B cell (primary cell): ENCODE measurements around the gene LIPF. TPM values are rescaled to one million over a fixed set of nuclear protein-coding genes. Genes with fewer than 3 reads are reported as not detected.
"Not testable (repeated sequence)": the region's sequence is repeated elsewhere in the genome, so short reads cannot be mapped to it uniquely, and the experiment has no call there.

ENCODE experiments used
- ATAC-seq: fragments of 200-7000 bp; cut with Tn5 transposase; one replicate; pipeline ENCODE4 v1.10.0; 2021; ENCODE audit warnings: low read depth, mild to moderate bottlenecking, moderate number of reproducible peaks, moderate library complexity
- CTCF ChIA-PET: fragments of 350-600 bp; sonication (Branson Sonifier 250); formaldehyde crosslinking; loops from one replicate; lab custom pipeline; 2021; ENCODE audit warnings: antibody characterized with exemption, inconsistent platforms; lab: Charles Lee
- POLR2A ChIA-PET: fragments of 350-600 bp; sonication (Branson Sonifier 250); formaldehyde crosslinking; loops from one replicate; lab custom pipeline; 2021; ENCODE audit warnings: antibody characterized with exemption; lab: Charles Lee
- DNase-seq: peaks from one replicate; pipeline ENCODE4 v3.0.0; 2013
- H2AFZ ChIP-seq: 2 replicates; pipeline ENCODE4 v1.6.1; 2012; ENCODE audit warnings: mild to moderate bottlenecking, low read depth, low read length; ENCODE audit not compliant: insufficient read depth, poor library complexity, severe bottlenecking
- H3K27ac ChIP-seq, 2 donors: 1 replicate in 1 of 2; 2 replicates in 1 of 2; pipeline ENCODE4 v1.5.1; 2012 to 2013; ENCODE audit warnings: low read length in 2 of 2, mild to moderate bottlenecking in 2 of 2, moderate library complexity in 1 of 2
- H3K27me3 ChIP-seq, 4 experiments: fragments of 200-600 bp in 1 of 4; sonication (generic) in 1 of 4; replicated peaks in 1 of 4; 1 replicate in 2 of 4; 2 replicates in 2 of 4; pipeline versions ENCODE4 v1.6.1 to v1.7.0; 2013 to 2016; ENCODE audit warnings: low read length in 3 of 4, mild to moderate bottlenecking in 2 of 4, mixed read lengths in 1 of 4, moderate library complexity in 1 of 4; ENCODE audit not compliant: insufficient read depth in 4 of 4, control insufficient read depth in 3 of 4; ENCODE audit errors: control extremely low read depth in 1 of 4
- H3K36me3 ChIP-seq, 2 experiments: replicated peaks in 1 of 2; 1 replicate in 1 of 2; 2 replicates in 1 of 2; pipeline versions ENCODE4 v1.6.1 to v1.7.1; 2013; ENCODE audit warnings: low read length in 1 of 2; ENCODE audit not compliant: insufficient read depth in 2 of 2, control insufficient read depth in 1 of 2; ENCODE audit errors: control extremely low read depth in 1 of 2, extremely low read depth in 1 of 2
- H3K4me1 ChIP-seq, 2 donors: fragments of 200-600 bp in 1 of 2; sonication (generic) in 1 of 2; 1 replicate in 1 of 2; 2 replicates in 1 of 2; pipeline versions ENCODE4 v1.5.1 to v1.6.1; 2013 to 2017; ENCODE audit warnings: low read length in 2 of 2; ENCODE audit not compliant: control insufficient read depth in 2 of 2, insufficient read depth in 2 of 2
- H3K4me2 ChIP-seq: replicated peaks from 2 replicates; pipeline ENCODE3; 2012; ENCODE audit warnings: mild to moderate bottlenecking, low read depth, low read length; ENCODE audit not compliant: poor library complexity, severe bottlenecking
- H3K4me3 ChIP-seq, 5 experiments: fragments of 200-600 bp in 1 of 5; sonication (generic) in 1 of 5; 1 replicate in 3 of 5; 2 replicates in 2 of 5; pipeline versions ENCODE4 v1.5.1 to v1.7.0; 2011 to 2016; ENCODE audit warnings: low read length in 4 of 5, mild to moderate bottlenecking in 4 of 5, low read depth in 2 of 5, control low read depth in 1 of 5, moderate library complexity in 1 of 5; ENCODE audit not compliant: insufficient read depth in 1 of 5; ENCODE audit errors: control extremely low read depth in 1 of 5, extremely low read depth in 1 of 5
- H3K79me2 ChIP-seq: fragments of 200-600 bp; sonication (generic); one replicate; pipeline ENCODE4 v1.6.0; 2016; ENCODE audit warnings: low read length; ENCODE audit not compliant: control insufficient read depth, insufficient read depth
- H3K9ac ChIP-seq: fragments of 200-600 bp; sonication (generic); 2 replicates; pipeline ENCODE4 v1.6.1; 2017; ENCODE audit warnings: mild to moderate bottlenecking, low read length, moderate library complexity
- H3K9me3 ChIP-seq, 3 donors: one replicate each; pipeline versions ENCODE4 v1.6.1 to v1.7.1; 2013; ENCODE audit warnings: low read length in 2 of 3; ENCODE audit not compliant: control insufficient read depth in 2 of 3, insufficient read depth in 1 of 3; ENCODE audit errors: control extremely low read depth in 1 of 3
- H4K20me1 ChIP-seq: 2 replicates; pipeline ENCODE4 v1.6.0; 2012; ENCODE audit warnings: mild to moderate bottlenecking, low read length; ENCODE audit not compliant: insufficient read depth, control insufficient read depth, poor library complexity, severe bottlenecking
- H3K27ac Mint-ChIP-seq: one replicate; pipeline ENCODE4 v1.8.0; 2021; ENCODE audit warnings: mixed read lengths
- H3K27me3 Mint-ChIP-seq: one replicate; pipeline ENCODE4 v1.8.0; 2021; ENCODE audit warnings: mixed read lengths
- H3K4me1 Mint-ChIP-seq: one replicate; pipeline ENCODE4 v1.8.0; 2021; ENCODE audit warnings: mixed read lengths
- H3K4me3 Mint-ChIP-seq: one replicate; pipeline ENCODE4 v1.8.0; 2021; ENCODE audit warnings: mixed read lengths
- H3K9me3 Mint-ChIP-seq: one replicate; pipeline ENCODE4 v1.8.0; 2022; ENCODE audit warnings: mixed read lengths; ENCODE audit not compliant: insufficient read depth
- CTCF ChIP-seq: fragments of 200-600 bp; IDR thresholded peaks from one replicate; pipeline ENCODE4 v1.8.0; 2022; ENCODE audit warnings: antibody characterized with exemption, mild to moderate bottlenecking
- EZH2 ChIP-seq: IDR thresholded peaks from 2 replicates; pipeline ENCODE4 v1.6.1; 2012; ENCODE audit warnings: borderline replicate concordance, low read depth, mild to moderate bottlenecking, moderate library complexity, low read length; ENCODE audit not compliant: insufficient read depth, poor library complexity, severe bottlenecking
- WGBS: methylation state at CpG from one replicate; pipeline ENCODE4 v1.1.5; 2013; ENCODE audit warnings: missing lambda C conversion rate; ENCODE audit not compliant: insufficient coverage; 5-methylcytosine and 5-hydroxymethylcytosine counted together
- intact Hi-C: fragments of 100-400 bp; cut with micrococcal nuclease; formaldehyde crosslinking; loops from one replicate; pipeline ENCODE4 v1.10.0; 2022
- polyA plus RNA-seq: library from polyadenylated mRNA; depleted of rRNA; stranded (reverse); fragments of >200 nt; gene quantifications from 2 replicates; pipeline ENCODE4 v1.2.3, GENCODE V29; 2012
- total RNA-seq, 2 donors: library from RNA; stranded (reverse); fragments of 120-200 nt in 1 of 2; gene quantifications; 1 replicate in 1 of 2; 2 replicates in 1 of 2; pipeline versions ENCODE4 v1.2.3 to v1.2.4, GENCODE V29; 2013 to 2022

Gene LIPF
- total and polyA plus RNA-seq, 2 donors (not counting 1 experiment from before 2014, with no cell fraction given): not detected

- Mint-ChIP-seq H3K9me3 (no peaks in the 10 kb centered on the region), H3K4me1 (no peaks in the 10 kb centered on the region), H3K27ac (no peak overlapping the region), H3K27me3 (no peaks in the 10 kb centered on the region), H3K4me3 (no peak overlapping the region)
- H3K4me1 ChIP-seq: no peaks in the 10 kb centered on the region
- H3K79me2 ChIP-seq: no peaks in the 10 kb centered on the region
- ChIA-PET POLR2A (no interaction called here), CTCF (interaction anchor here (2.3 kb wide), 1 partner anchor 27 kb away, joined by 8 read pairs; no protein-coding TSS in a partner anchor)
- no peak overlapping the region for H2AFZ ChIP-seq
- intact Hi-C loops: no loop called here
- no peaks in the 10 kb centered on the region for H4K20me1 ChIP-seq
- H3K9ac ChIP-seq: no peak overlapping the region
- H3K36me3 ChIP-seq: no peaks in the 10 kb centered on the region
- TF ChIP-seq CTCF (no peak), EZH2 (no peak)
- H3K9me3 ChIP-seq: peaks cover 0 to 3% (median 0%) of the 10 kb centered on the region in 3 donors
- no peak for ATAC-seq
- no peak overlapping the region for H3K27ac ChIP-seq
- H3K4me2 ChIP-seq: no peak overlapping the region
- no peak overlapping the region for H3K4me3 ChIP-seq
- no peak for DNase-seq
- H3K27me3 ChIP-seq: no peaks in the 10 kb centered on the region
Observed at GRCh38 chr10:88661018-88661417, 3.2 kb upstream of the LIPF start.

GRCh38 chr10:88661577-88661976 is 2.7 kb upstream of the LIPF start:
- Histone ChIP-seq H3K36me3 (no peaks in the 10 kb centered on the region), H3K4me1 (no peaks in the 10 kb centered on the region), H3K4me3 (no peak overlapping the region), H3K27ac (no peak overlapping the region), H3K9me3 (peaks cover 0 to 3% (median 0%) of the 10 kb centered on the region in 3 donors), H2AFZ (no peak overlapping the region), H3K79me2 (no peaks in the 10 kb centered on the region), H3K27me3 (no peaks in the 10 kb centered on the region), H3K4me2 (no peak overlapping the region), H4K20me1 (no peaks in the 10 kb centered on the region), H3K9ac (no peak overlapping the region)
- TF ChIP-seq CTCF (no peak), EZH2 (no peak)
- CTCF ChIA-PET: interaction anchor here (2.3 kb wide), 1 partner anchor 26 kb away, joined by 8 read pairs; no protein-coding TSS in a partner anchor
- Mint-ChIP-seq H3K4me3 (no peak overlapping the region), H3K4me1 (no peaks in the 10 kb centered on the region), H3K27me3 (no peaks in the 10 kb centered on the region), H3K27ac (no peak overlapping the region), H3K9me3 (no peaks in the 10 kb centered on the region)
- intact Hi-C loops: no loop called here
- POLR2A ChIA-PET: no interaction called here
- no peak for ATAC-seq
- no peak for DNase-seq

- H3K36me3 ChIP-seq, POLR2A ChIA-PET, H4K20me1 ChIP-seq, H3K4me1 Mint-ChIP-seq, H3K4me2 ChIP-seq, H3K79me2 ChIP-seq, H3K27me3 ChIP-seq, H3K4me3 Mint-ChIP-seq, H3K27me3 Mint-ChIP-seq, H3K4me3 ChIP-seq, H3K9me3 ChIP-seq, H2AFZ ChIP-seq, H3K9me3 Mint-ChIP-seq, ATAC-seq, DNase-seq, H3K9ac ChIP-seq, intact Hi-C loops, H3K4me1 ChIP-seq, H3K27ac Mint-ChIP-seq, CTCF ChIA-PET, H3K27ac ChIP-seq: not testable (repeated sequence)
- 100% methylated on average over 2 of the region's 2 CpGs for WGBS
Observed at GRCh38 chr10:88663153-88663552, 1.1 kb upstream of the LIPF start.
